Measurements from ENCODE around the gene NR4A3. TPM values are rescaled to one million over a fixed set of nuclear protein-coding genes. Genes with fewer than 3 reads are reported as not detected.

NR4A3 gene
- polyA plus RNA-seq, 1 of the 3 experiments (the other 2 are of a cell fraction) = 1.3 TPM

DNA sequence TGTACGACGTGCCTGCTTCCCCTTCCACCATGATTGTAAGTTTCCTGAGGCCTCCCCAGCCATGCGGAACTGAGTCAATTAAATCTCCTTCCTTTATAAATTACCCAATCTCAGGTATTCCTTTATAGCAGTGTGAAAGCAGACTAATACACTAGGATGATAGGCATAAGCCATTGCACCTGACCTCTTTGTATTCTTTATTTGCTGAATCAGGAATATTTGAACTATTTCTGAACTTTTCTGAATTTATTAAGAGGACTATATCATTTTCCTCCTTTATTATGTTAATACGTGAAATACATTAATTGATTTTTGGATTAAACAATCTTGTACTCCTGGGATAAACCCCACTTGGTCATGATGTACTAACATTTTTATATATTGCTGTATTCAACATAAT, 28.2 kb upstream of the NR4A3 start:
- no peak overlapping the region for H2AFZ ChIP-seq (ENCODE audit: low read depth)

More for the DNA sequence above, 28.2 kb upstream of the NR4A3 start:
- no peak overlapping the region for H3K27ac ChIP-seq (ENCODE audit: low read depth in 2 of 2, low read length in 1 of 2)
- TF ChIP-seq RAD21 (IDR thresholded peaks at IDR 0.05; ENCODE audit: low read length) (no peak), EZH2phosphoT487 (IDR thresholded peaks at IDR 0.05; ENCODE audit: borderline replicate concordance, low read depth) (no peak), MEF2A (IDR thresholded peaks at IDR 0.05; ENCODE audit: borderline replicate concordance, low read depth) (no peak), TAF1 (IDR thresholded peaks at IDR 0.05; ENCODE audit: borderline replicate concordance, low read depth, low read length) (no peak), GABPA (IDR thresholded peaks at IDR 0.05; ENCODE audit: low read depth) (no peak), SIN3A (IDR thresholded peaks at IDR 0.05; ENCODE audit: borderline replicate concordance, low read depth, low read length) (no peak), CHD2 (IDR thresholded peaks at IDR 0.05; ENCODE audit: low read length, partially characterized antibody) (no peak), EP300 (IDR thresholded peaks at IDR 0.05; ENCODE audit: borderline replicate concordance in 1 of 2, low read depth in 1 of 2, low read length in 1 of 2) (no peak), JUND (IDR thresholded peaks at IDR 0.05) (no peak), FOSL2 (IDR thresholded peaks at IDR 0.05; ENCODE audit: borderline replicate concordance, low read depth) (no peak), FOXJ3 (CRISPR knock-in tag; IDR thresholded peaks at IDR 0.05) (no peak), GATA2 (CRISPR knock-in tag; IDR thresholded peaks at IDR 0.05) (no peak), YY1 (IDR thresholded peaks at IDR 0.05; ENCODE audit: low read depth) (no peak), RXRA (IDR thresholded peaks at IDR 0.05; ENCODE audit: borderline replicate concordance, low read depth) (no peak)
- TF ChIP-seq, protein P1, sequence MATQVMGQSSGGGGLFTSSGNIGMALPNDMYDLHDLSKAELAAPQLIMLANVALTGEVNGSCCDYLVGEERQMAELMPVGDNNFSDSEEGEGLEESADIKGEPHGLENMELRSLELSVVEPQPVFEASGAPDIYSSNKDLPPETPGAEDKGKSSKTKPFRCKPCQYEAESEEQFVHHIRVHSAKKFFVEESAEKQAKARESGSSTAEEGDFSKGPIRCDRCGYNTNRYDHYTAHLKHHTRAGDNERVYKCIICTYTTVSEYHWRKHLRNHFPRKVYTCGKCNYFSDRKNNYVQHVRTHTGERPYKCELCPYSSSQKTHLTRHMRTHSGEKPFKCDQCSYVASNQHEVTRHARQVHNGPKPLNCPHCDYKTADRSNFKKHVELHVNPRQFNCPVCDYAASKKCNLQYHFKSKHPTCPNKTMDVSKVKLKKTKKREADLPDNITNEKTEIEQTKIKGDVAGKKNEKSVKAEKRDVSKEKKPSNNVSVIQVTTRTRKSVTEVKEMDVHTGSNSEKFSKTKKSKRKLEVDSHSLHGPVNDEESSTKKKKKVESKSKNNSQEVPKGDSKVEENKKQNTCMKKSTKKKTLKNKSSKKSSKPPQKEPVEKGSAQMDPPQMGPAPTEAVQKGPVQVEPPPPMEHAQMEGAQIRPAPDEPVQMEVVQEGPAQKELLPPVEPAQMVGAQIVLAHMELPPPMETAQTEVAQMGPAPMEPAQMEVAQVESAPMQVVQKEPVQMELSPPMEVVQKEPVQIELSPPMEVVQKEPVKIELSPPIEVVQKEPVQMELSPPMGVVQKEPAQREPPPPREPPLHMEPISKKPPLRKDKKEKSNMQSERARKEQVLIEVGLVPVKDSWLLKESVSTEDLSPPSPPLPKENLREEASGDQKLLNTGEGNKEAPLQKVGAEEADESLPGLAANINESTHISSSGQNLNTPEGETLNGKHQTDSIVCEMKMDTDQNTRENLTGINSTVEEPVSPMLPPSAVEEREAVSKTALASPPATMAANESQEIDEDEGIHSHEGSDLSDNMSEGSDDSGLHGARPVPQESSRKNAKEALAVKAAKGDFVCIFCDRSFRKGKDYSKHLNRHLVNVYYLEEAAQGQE (IDR thresholded peaks at IDR 0.05; ENCODE audit: low read depth, low read length) = no peak
- TF ChIP-seq, protein P2, sequence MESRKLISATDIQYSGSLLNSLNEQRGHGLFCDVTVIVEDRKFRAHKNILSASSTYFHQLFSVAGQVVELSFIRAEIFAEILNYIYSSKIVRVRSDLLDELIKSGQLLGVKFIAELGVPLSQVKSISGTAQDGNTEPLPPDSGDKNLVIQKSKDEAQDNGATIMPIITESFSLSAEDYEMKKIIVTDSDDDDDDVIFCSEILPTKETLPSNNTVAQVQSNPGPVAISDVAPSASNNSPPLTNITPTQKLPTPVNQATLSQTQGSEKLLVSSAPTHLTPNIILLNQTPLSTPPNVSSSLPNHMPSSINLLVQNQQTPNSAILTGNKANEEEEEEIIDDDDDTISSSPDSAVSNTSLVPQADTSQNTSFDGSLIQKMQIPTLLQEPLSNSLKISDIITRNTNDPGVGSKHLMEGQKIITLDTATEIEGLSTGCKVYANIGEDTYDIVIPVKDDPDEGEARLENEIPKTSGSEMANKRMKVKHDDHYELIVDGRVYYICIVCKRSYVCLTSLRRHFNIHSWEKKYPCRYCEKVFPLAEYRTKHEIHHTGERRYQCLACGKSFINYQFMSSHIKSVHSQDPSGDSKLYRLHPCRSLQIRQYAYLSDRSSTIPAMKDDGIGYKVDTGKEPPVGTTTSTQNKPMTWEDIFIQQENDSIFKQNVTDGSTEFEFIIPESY (IDR thresholded peaks at IDR 0.05; ENCODE audit: borderline replicate concordance, low read depth) = no peak
- TF ChIP-seq, protein P3, sequence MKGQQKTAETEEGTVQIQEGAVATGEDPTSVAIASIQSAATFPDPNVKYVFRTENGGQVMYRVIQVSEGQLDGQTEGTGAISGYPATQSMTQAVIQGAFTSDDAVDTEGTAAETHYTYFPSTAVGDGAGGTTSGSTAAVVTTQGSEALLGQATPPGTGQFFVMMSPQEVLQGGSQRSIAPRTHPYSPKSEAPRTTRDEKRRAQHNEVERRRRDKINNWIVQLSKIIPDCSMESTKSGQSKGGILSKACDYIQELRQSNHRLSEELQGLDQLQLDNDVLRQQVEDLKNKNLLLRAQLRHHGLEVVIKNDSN (IDR thresholded peaks at IDR 0.05; ENCODE audit: borderline replicate concordance, low read depth) = no peak
- TF ChIP-seq, protein P4, sequence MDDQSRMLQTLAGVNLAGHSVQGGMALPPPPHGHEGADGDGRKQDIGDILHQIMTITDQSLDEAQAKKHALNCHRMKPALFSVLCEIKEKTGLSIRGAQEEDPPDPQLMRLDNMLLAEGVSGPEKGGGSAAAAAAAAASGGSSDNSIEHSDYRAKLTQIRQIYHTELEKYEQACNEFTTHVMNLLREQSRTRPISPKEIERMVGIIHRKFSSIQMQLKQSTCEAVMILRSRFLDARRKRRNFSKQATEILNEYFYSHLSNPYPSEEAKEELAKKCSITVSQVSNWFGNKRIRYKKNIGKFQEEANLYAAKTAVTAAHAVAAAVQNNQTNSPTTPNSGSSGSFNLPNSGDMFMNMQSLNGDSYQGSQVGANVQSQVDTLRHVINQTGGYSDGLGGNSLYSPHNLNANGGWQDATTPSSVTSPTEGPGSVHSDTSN (IDR thresholded peaks at IDR 0.05) = no peak
- TF ChIP-seq, protein P5, sequence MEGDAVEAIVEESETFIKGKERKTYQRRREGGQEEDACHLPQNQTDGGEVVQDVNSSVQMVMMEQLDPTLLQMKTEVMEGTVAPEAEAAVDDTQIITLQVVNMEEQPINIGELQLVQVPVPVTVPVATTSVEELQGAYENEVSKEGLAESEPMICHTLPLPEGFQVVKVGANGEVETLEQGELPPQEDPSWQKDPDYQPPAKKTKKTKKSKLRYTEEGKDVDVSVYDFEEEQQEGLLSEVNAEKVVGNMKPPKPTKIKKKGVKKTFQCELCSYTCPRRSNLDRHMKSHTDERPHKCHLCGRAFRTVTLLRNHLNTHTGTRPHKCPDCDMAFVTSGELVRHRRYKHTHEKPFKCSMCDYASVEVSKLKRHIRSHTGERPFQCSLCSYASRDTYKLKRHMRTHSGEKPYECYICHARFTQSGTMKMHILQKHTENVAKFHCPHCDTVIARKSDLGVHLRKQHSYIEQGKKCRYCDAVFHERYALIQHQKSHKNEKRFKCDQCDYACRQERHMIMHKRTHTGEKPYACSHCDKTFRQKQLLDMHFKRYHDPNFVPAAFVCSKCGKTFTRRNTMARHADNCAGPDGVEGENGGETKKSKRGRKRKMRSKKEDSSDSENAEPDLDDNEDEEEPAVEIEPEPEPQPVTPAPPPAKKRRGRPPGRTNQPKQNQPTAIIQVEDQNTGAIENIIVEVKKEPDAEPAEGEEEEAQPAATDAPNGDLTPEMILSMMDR (IDR thresholded peaks at IDR 0.05) = no peak
- TF ChIP-seq, protein P6, sequence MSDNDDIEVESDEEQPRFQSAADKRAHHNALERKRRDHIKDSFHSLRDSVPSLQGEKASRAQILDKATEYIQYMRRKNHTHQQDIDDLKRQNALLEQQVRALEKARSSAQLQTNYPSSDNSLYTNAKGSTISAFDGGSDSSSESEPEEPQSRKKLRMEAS (IDR thresholded peaks at IDR 0.05; ENCODE audit: low read depth) = no peak
- WGBS (ENCODE audit: low lambda C conversion rate) = 93% methylated on average over 4 of the region's 4 CpGs
- H3K79me2 ChIP-seq (ENCODE audit: insufficient read depth) = no peaks in the 10 kb centered on the region
- H3K36me3 ChIP-seq (replicated peaks in 1 of 2; ENCODE audit: control insufficient read depth in 1 of 2, insufficient read depth in 2 of 2, low read length in 1 of 2) = no peaks in the 10 kb centered on the region
- H3K4me3 ChIP-seq (ENCODE audit: low read depth in 2 of 2, low read length in 1 of 2) = no peak overlapping the region
- H3K9me2 ChIP-seq = no peaks in the 10 kb centered on the region
- no peaks in the 10 kb centered on the region for H4K20me1 ChIP-seq (ENCODE audit: insufficient read depth)
- no peaks in the 10 kb centered on the region for H3F3A ChIP-seq (replicated peaks; ENCODE audit: insufficient read depth)
- no peaks in the 10 kb centered on the region for H3K27me3 ChIP-seq (ENCODE audit: insufficient read depth)
- ChIA-PET CTCF (no interaction called here), POLR2A (no interaction called here)
- H3K9ac ChIP-seq = no peak overlapping the region
- H3K4me1 ChIP-seq (ENCODE audit: control insufficient read depth in 1 of 2, insufficient read depth in 2 of 2, low read depth in 1 of 2, low read length in 1 of 2) = no peaks in the 10 kb centered on the region
- DNase-seq = no peak
- no peak overlapping the region for H3K4me2 ChIP-seq
- H3K9me3 ChIP-seq = no peaks in the 10 kb centered on the region
